Body of pancreas (tissue), 4 donors: ENCODE data around the gene NOLC1.

Experiments used
- CTCF ChIP-seq, 7 experiments: fragments of 450-650 bp in 4 of 7; fragments of 200-600 bp in 3 of 7; sonication (generic) in 3 of 7; IDR thresholded peaks; one replicate each; pipeline ENCODE4 v1.5.1; 2016 to 2019; ENCODE audit warnings: antibody characterized with exemption in 7 of 7
- POLR2A ChIP-seq, 3 donors: fragments of 450-650 bp; IDR thresholded peaks; one replicate each; pipeline ENCODE4 v1.6.1; 2016; ENCODE audit warnings: antibody characterized with exemption in 3 of 3, mild to moderate bottlenecking in 2 of 3

GRCh38 chr10:102185272-102185671 lies 33.1 kb downstream of the NOLC1 start:
- TF ChIP-seq CTCF (IDR thresholded peaks at IDR 0.05), result no peak
- TF ChIP-seq POLR2A (IDR thresholded peaks at IDR 0.05), result no peak
